HL-60 (cell line): ENCODE measurements around the gene KLHL5.

Experiments
- DNase-seq, 2 experiments: peaks; one replicate each; pipeline ENCODE4 v3.0.0-alpha.2; 2010 to 2020; ENCODE audit warnings: low read depth in 1 of 2, low spot score in 1 of 2
- H3K27ac ChIP-seq: fragments of 250-450 bp; sonication (Bioruptor Pico); replicated peaks from 2 replicates; pipeline ENCODE4 v1.5.1; 2020; ENCODE audit warnings: mild to moderate bottlenecking, moderate library complexity
- H3K27me3 ChIP-seq: fragments of 250-450 bp; sonication (Bioruptor Pico); 2 replicates; pipeline ENCODE4 v1.5.1; 2021; ENCODE audit warnings: mild to moderate bottlenecking, moderate library complexity; ENCODE audit not compliant: insufficient read depth, poor library complexity, severe bottlenecking
- H3K4me3 ChIP-seq: replicated peaks from 2 replicates; pipeline ENCODE4 v1.5.1; 2011; ENCODE audit warnings: mild to moderate bottlenecking, control low read depth, low read length; ENCODE audit not compliant: insufficient read depth
- GABPA ChIP-seq: IDR thresholded peaks from 2 replicates; pipeline ENCODE4 v1.6.1; 2012; ENCODE audit warnings: low read depth
- POLR2AphosphoS5 ChIP-seq: IDR thresholded peaks from 2 replicates; pipeline ENCODE4 v1.6.1; 2012; ENCODE audit warnings: low read depth
- SPI1 ChIP-seq: IDR thresholded peaks from 2 replicates; pipeline ENCODE4 v1.6.1; 2012; ENCODE audit warnings: low read depth, mild to moderate bottlenecking, borderline replicate concordance
- TF ChIP-seq, protein P1 (sequence below): IDR thresholded peaks from one replicate; pipeline ENCODE4 v1.5.1; 2011; ENCODE audit warnings: low read length, control low read depth, inconsistent platforms; ENCODE audit not compliant: insufficient read depth
- TF ChIP-seq, protein P2 (sequence below): IDR thresholded peaks from 2 replicates; pipeline ENCODE4 v1.6.1; 2012; ENCODE audit warnings: low read depth; ENCODE audit not compliant: insufficient replicate concordance

KLHL5 gene

DNA sequence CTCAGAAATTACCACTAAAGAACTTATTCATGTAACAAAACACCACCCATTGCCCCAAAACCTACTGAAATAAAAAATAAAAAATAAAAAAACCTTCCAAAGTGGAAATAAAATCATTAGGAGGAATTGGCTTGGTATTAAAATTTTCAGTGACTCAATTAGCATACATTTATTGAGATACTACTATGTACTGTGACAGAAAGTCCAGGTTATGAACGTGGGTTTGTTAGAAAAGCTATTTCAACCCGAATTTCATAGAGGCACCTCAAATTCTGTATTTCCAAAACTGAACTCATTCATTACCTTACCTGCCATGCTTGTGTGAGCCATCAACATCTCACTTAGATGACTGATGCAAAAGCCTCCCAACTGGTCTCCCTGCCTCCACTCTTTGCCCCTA is 16.8 kb downstream of the KLHL5 start:
- DNase-seq = no peak
- Histone ChIP-seq H3K27me3 (no peaks in the 10 kb centered on the region), H3K4me3 (no peak overlapping the region), H3K27ac (no peak overlapping the region)
- TF ChIP-seq, protein P1, sequence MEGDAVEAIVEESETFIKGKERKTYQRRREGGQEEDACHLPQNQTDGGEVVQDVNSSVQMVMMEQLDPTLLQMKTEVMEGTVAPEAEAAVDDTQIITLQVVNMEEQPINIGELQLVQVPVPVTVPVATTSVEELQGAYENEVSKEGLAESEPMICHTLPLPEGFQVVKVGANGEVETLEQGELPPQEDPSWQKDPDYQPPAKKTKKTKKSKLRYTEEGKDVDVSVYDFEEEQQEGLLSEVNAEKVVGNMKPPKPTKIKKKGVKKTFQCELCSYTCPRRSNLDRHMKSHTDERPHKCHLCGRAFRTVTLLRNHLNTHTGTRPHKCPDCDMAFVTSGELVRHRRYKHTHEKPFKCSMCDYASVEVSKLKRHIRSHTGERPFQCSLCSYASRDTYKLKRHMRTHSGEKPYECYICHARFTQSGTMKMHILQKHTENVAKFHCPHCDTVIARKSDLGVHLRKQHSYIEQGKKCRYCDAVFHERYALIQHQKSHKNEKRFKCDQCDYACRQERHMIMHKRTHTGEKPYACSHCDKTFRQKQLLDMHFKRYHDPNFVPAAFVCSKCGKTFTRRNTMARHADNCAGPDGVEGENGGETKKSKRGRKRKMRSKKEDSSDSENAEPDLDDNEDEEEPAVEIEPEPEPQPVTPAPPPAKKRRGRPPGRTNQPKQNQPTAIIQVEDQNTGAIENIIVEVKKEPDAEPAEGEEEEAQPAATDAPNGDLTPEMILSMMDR = no peak
- TF ChIP-seq SPI1 (no peak), POLR2AphosphoS5 (no peak), GABPA (no peak)
- TF ChIP-seq, protein P2, sequence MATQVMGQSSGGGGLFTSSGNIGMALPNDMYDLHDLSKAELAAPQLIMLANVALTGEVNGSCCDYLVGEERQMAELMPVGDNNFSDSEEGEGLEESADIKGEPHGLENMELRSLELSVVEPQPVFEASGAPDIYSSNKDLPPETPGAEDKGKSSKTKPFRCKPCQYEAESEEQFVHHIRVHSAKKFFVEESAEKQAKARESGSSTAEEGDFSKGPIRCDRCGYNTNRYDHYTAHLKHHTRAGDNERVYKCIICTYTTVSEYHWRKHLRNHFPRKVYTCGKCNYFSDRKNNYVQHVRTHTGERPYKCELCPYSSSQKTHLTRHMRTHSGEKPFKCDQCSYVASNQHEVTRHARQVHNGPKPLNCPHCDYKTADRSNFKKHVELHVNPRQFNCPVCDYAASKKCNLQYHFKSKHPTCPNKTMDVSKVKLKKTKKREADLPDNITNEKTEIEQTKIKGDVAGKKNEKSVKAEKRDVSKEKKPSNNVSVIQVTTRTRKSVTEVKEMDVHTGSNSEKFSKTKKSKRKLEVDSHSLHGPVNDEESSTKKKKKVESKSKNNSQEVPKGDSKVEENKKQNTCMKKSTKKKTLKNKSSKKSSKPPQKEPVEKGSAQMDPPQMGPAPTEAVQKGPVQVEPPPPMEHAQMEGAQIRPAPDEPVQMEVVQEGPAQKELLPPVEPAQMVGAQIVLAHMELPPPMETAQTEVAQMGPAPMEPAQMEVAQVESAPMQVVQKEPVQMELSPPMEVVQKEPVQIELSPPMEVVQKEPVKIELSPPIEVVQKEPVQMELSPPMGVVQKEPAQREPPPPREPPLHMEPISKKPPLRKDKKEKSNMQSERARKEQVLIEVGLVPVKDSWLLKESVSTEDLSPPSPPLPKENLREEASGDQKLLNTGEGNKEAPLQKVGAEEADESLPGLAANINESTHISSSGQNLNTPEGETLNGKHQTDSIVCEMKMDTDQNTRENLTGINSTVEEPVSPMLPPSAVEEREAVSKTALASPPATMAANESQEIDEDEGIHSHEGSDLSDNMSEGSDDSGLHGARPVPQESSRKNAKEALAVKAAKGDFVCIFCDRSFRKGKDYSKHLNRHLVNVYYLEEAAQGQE = no peak

DNA sequence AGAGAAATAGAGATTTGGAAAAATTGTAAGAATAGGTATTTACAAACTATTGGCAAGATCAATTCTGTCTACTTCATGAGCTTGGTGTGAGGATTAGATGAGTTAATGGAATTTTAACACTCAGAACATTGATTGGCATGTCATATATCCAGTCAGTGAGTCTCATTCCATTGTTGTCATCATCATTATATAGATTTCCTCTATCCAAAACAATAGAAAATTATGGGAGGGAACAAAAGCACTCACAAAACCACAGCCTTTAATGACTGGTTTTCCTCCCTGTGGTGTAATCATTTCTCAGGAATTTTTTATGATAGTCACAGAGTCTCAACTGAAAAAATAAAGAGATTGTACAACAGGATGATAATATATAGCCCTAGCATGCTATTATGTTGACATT is 21.1 kb downstream of the KLHL5 start:
- no peak for DNase-seq
- H3K4me3 ChIP-seq = no peak overlapping the region
- no peak overlapping the region for H3K27ac ChIP-seq
- no peaks in the 10 kb centered on the region for H3K27me3 ChIP-seq
- TF ChIP-seq GABPA (no peak), POLR2AphosphoS5 (no peak), SPI1 (no peak)
- TF ChIP-seq, protein P2 = no peak
- TF ChIP-seq, protein P1 = no peak

DNA sequence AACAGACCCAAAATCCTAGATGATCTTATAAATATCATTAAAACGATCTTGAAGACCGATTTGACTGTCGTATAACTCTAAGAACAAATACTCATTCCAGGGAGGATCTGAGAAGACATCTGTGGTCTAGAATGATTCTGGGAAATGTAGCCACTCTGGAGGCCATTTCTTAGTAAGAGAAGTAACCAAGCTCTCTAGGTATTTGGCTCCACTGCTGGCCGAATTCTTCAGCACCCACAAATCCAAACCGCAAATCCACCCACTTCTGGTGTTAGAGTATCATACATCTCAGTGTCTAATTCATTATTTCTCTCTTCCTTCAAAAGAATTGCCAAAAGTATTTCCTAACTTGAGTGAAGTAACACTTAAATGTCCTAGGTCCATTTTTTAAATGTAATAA is 23.9 kb downstream of the KLHL5 start:
- no peaks in the 10 kb centered on the region for H3K27me3 ChIP-seq
- no peak overlapping the region for H3K27ac ChIP-seq
- no peak overlapping the region for H3K4me3 ChIP-seq
- TF ChIP-seq SPI1 (no peak), GABPA (no peak), POLR2AphosphoS5 (no peak)
- TF ChIP-seq, protein P2 = no peak
- TF ChIP-seq, protein P1 = no peak
- no peak for DNase-seq
